IMR-90 (cell line): ENCODE data around the gene FRMD1. TPM values are rescaled to one million over a fixed set of nuclear protein-coding genes. Genes with fewer than 3 reads are reported as not detected.

Experiments
- ATAC-seq: fragments of 200-7000 bp; cut with Tn5 transposase; 2 replicates; pipeline ENCODE4 v1.9.1; 2020; ENCODE audit warnings: low read depth, mild to moderate bottlenecking, moderate library complexity
- BruUV-seq: library from RNA; stranded (reverse); fragments of 400-500 nt; replicated peaks from 2 replicates; lab custom pipeline; 2021; lab: Mats Ljungman, UMichigan
- CTCF ChIA-PET: fragments of 300-600 bp; formaldehyde crosslinking; extraction: SDS; loops from one replicate; lab custom pipeline; 2021; ENCODE audit warnings: antibody characterized with exemption; lab: Yijun Ruan, JAX
- POLR2A ChIA-PET: fragments of 300-600 bp; sonication (Branson Sonifier 250); formaldehyde crosslinking; loops from one replicate; lab custom pipeline; 2022; ENCODE audit warnings: antibody characterized with exemption; ENCODE audit not compliant: unreplicated experiment; lab: Charles Lee
- DNase-seq: peaks from one replicate; pipeline ENCODE4 v3.0.0; 2013
- H2AFZ ChIP-seq: replicated peaks from 2 replicates; pipeline ENCODE3; 2013; ENCODE audit warnings: low read length, mild to moderate bottlenecking; ENCODE audit not compliant: poor library complexity
- H2AK5ac ChIP-seq: 2 replicates; pipeline ENCODE4 v1.6.1; 2013; ENCODE audit warnings: low read depth, low read length, inconsistent platforms
- H2AK9ac ChIP-seq: replicated peaks from 2 replicates; pipeline ENCODE3; 2013; ENCODE audit warnings: mild to moderate bottlenecking, low read depth, low read length, moderate library complexity; ENCODE audit not compliant: poor library complexity
- H2BK120ac ChIP-seq: 2 replicates; pipeline ENCODE4 v1.6.1; 2013; ENCODE audit warnings: low read depth, low read length, inconsistent platforms
- H2BK15ac ChIP-seq: 3 replicates; pipeline ENCODE4 v1.6.1; 2013; ENCODE audit warnings: low read depth, low read length, inconsistent platforms
- H2BK20ac ChIP-seq: 2 replicates; pipeline ENCODE4 v1.6.1; 2013; ENCODE audit warnings: low read depth, mild to moderate bottlenecking, inconsistent platforms, low read length, moderate library complexity
- H2BK5ac ChIP-seq: 2 replicates; pipeline ENCODE4 v1.6.1; 2013; ENCODE audit warnings: mild to moderate bottlenecking, low read depth, low read length, inconsistent platforms; ENCODE audit not compliant: poor library complexity, severe bottlenecking
- H3K14ac ChIP-seq: replicated peaks from 2 replicates; pipeline ENCODE4 v1.6.1; 2013; ENCODE audit warnings: low read depth, low read length, inconsistent platforms
- H3K18ac ChIP-seq: 2 replicates; pipeline ENCODE4 v1.6.1; 2013; ENCODE audit warnings: low read depth, low read length, control low read depth
- H3K23ac ChIP-seq: 2 replicates; pipeline ENCODE4 v1.6.1; 2013; ENCODE audit warnings: low read depth, low read length, inconsistent platforms
- H3K27ac ChIP-seq: 2 replicates; pipeline ENCODE4 v1.5.1; 2013; ENCODE audit warnings: mild to moderate bottlenecking, control low read depth, low read length; ENCODE audit not compliant: insufficient read depth
- H3K27me3 ChIP-seq: 2 replicates; pipeline ENCODE4 v1.6.1; 2013; ENCODE audit warnings: low read length; ENCODE audit not compliant: control insufficient read depth, insufficient read depth
- H3K36me3 ChIP-seq: 2 replicates; pipeline ENCODE4 v1.6.1; 2013; ENCODE audit warnings: low read length, mixed read lengths; ENCODE audit not compliant: control insufficient read depth, insufficient read depth
- H3K4ac ChIP-seq: 2 replicates; pipeline ENCODE4 v1.6.1; 2013; ENCODE audit warnings: low read depth, low read length, inconsistent platforms
- H3K4me1 ChIP-seq: 2 replicates; pipeline ENCODE4 v1.6.1; 2013; ENCODE audit warnings: low read length, mixed read lengths; ENCODE audit not compliant: control insufficient read depth, insufficient read depth
- H3K4me2 ChIP-seq: 2 replicates; pipeline ENCODE4 v1.6.1; 2013; ENCODE audit warnings: low read depth, mild to moderate bottlenecking, control low read depth, low read length, moderate library complexity
- H3K4me3 ChIP-seq: 2 replicates; pipeline ENCODE4 v1.5.1; 2013; ENCODE audit warnings: low read depth, mild to moderate bottlenecking, control low read depth, low read length, moderate library complexity; ENCODE audit not compliant: insufficient read depth
- H3K56ac ChIP-seq: 2 replicates; pipeline ENCODE4 v1.6.1; 2013; ENCODE audit warnings: low read length, inconsistent platforms; ENCODE audit not compliant: insufficient read depth; ENCODE audit errors: extremely low read depth
- H3K79me1 ChIP-seq, 2 experiments: 2 replicates each; pipeline ENCODE4 v1.6.1; 2013; ENCODE audit warnings: low read length in 2 of 2, inconsistent platforms in 1 of 2, low read depth in 1 of 2
- H3K9ac ChIP-seq: 2 replicates; pipeline ENCODE4 v1.6.1; 2013; ENCODE audit warnings: low read depth, low read length, control low read depth
- H3K9me1 ChIP-seq: 2 replicates; pipeline ENCODE4 v1.6.1; 2013; ENCODE audit warnings: low read length, inconsistent platforms; ENCODE audit not compliant: insufficient read depth
- H3K9me3 ChIP-seq: 2 replicates; pipeline ENCODE4 v1.6.1; 2013; ENCODE audit warnings: low read length; ENCODE audit not compliant: control insufficient read depth, insufficient read depth
- H4K20me1 ChIP-seq: 2 replicates; pipeline ENCODE4 v1.6.1; 2013; ENCODE audit warnings: low read length, inconsistent platforms; ENCODE audit not compliant: insufficient read depth
- H4K5ac ChIP-seq: 2 replicates; pipeline ENCODE4 v1.6.1; 2013; ENCODE audit warnings: mild to moderate bottlenecking, low read depth, low read length, control low read depth
- H4K8ac ChIP-seq, 2 experiments: 2 replicates each; pipeline ENCODE4 v1.6.1; 2013; ENCODE audit warnings: low read depth in 2 of 2, low read length in 2 of 2, control low read depth in 1 of 2, inconsistent platforms in 1 of 2
- H4K91ac ChIP-seq: 2 replicates; pipeline ENCODE4 v1.6.1; 2013; ENCODE audit warnings: low read depth, low read length, inconsistent platforms; ENCODE audit not compliant: insufficient read depth
- BHLHE40 ChIP-seq: fragments of 150-350 bp; IDR thresholded peaks from 2 replicates; pipeline ENCODE4 v1.6.1; 2016; ENCODE audit warnings: mild to moderate bottlenecking, low read depth, low read length
- CHD1 ChIP-seq: IDR thresholded peaks from 2 replicates; pipeline ENCODE4 v1.6.1; 2012; ENCODE audit warnings: low read depth, low read length, improper control_type of control experiment
- CTCF ChIP-seq: conservative IDR thresholded peaks from 2 replicates; pipeline ENCODE4 v1.5.1; 2012; ENCODE audit warnings: mild to moderate bottlenecking, low read depth, low read length, improper control_type of control experiment
- ELK1 ChIP-seq: fragments of 150-350 bp; IDR thresholded peaks from 2 replicates; pipeline ENCODE4 v1.6.1; 2016; ENCODE audit warnings: low read depth, mild to moderate bottlenecking, low read length, moderate library complexity, borderline replicate concordance
- MAFK ChIP-seq: IDR thresholded peaks from 2 replicates; pipeline ENCODE4 v1.6.1; 2012; ENCODE audit warnings: low read depth, low read length, improper control_type of control experiment
- MAZ ChIP-seq: IDR thresholded peaks from 2 replicates; pipeline ENCODE4 v1.6.1; 2012; ENCODE audit warnings: low read depth, mild to moderate bottlenecking, low read length, improper control_type of control experiment, moderate library complexity, borderline replicate concordance
- MXI1 ChIP-seq: IDR thresholded peaks from 2 replicates; pipeline ENCODE4 v1.6.1; 2012; ENCODE audit warnings: low read depth, mild to moderate bottlenecking, low read length, moderate library complexity, borderline replicate concordance
- NFE2L2 ChIP-seq: fragments of 150-350 bp; IDR thresholded peaks from 2 replicates; pipeline ENCODE4 v1.6.1; 2016; ENCODE audit warnings: low read depth, mild to moderate bottlenecking, low read length
- POLR2A ChIP-seq: IDR thresholded peaks from 2 replicates; pipeline ENCODE4 v1.6.1; 2012; ENCODE audit warnings: mild to moderate bottlenecking, low read depth, low read length
- RCOR1 ChIP-seq: IDR thresholded peaks from 2 replicates; pipeline ENCODE4 v1.6.1; 2012; ENCODE audit warnings: mild to moderate bottlenecking, low read length, improper control_type of control experiment; ENCODE audit not compliant: insufficient replicate concordance
- RFX5 ChIP-seq: IDR thresholded peaks from 2 replicates; pipeline ENCODE4 v1.8.0; 2012; ENCODE audit warnings: low read depth, mild to moderate bottlenecking, low read length, moderate library complexity
- SMC3 ChIP-seq: fragments of 150-350 bp; IDR thresholded peaks from 2 replicates; pipeline ENCODE4 v1.6.1; 2016; ENCODE audit warnings: low read depth, mild to moderate bottlenecking, antibody characterized with exemption, low read length, moderate library complexity
- WGBS, 2 experiments: methylation state at CpG; one replicate each; pipeline versions ENCODE4 v1.1.5 to v1.1.7; 2013; ENCODE audit warnings: missing lambda C conversion rate in 2 of 2; ENCODE audit not compliant: insufficient read length in 1 of 2; ENCODE audit errors: extremely low coverage in 2 of 2; 5-methylcytosine and 5-hydroxymethylcytosine counted together
- dilution Hi-C: fragments of 300-500 bp; cut with HindIII; formaldehyde crosslinking; loops from one replicate; pipeline ENCODE4 v1.14.3; 2018; ENCODE audit warnings: low sequenced_read_pairs; ENCODE audit not compliant: unreplicated experiment
- in situ Hi-C: fragments of 300-500 bp; cut with MboI; formaldehyde crosslinking; loops from 3 replicates; pipeline ENCODE4 v1.14.3; 2019; ENCODE audit warnings: low sequenced_read_pairs, inconsistent platforms, mixed read lengths
- intact Hi-C: fragments of 100-400 bp; cut with micrococcal nuclease; formaldehyde crosslinking; loops from 2 replicates; pipeline ENCODE4 v1.10.0; 2022
- polyA plus RNA-seq, 3 experiments: library from polyadenylated mRNA; depleted of rRNA; stranded (reverse); fragments of >200 nt; gene quantifications; 2 replicates each; pipeline ENCODE4 v1.2.3, GENCODE V29; 2012; ENCODE audit warnings: low replicate concordance in 1 of 3
- total RNA-seq: library from RNA; depleted of rRNA; stranded (reverse); fragments of >200 nt; gene quantifications from 2 replicates; pipeline ENCODE4 v1.2.3, GENCODE V29; 2012

FRMD1 gene
- total and polyA plus RNA-seq, 2 of the 4 experiments (the other 2 are of a cell fraction): not detected

GRCh38 chr6:168037242-168037641 lies 41.8 kb downstream of the FRMD1 start:
- in situ Hi-C loops: no loop called here
- Histone ChIP-seq H3K27ac (no peak overlapping the region), H4K5ac (0 out of 2 replicates have a peak overlapping the region, but pooled peaks have one; percentile 12), H3K9ac (no peak overlapping the region), H3K4me1 (peaks cover 6% of the 10 kb centered on the region), H3K9me3 (peaks cover 3% of the 10 kb centered on the region; the same call in 1 of the 2 replicates), H3K4me3 (no peak overlapping the region), H3K56ac (no peak overlapping the region), H3K36me3 (no peaks in the 10 kb centered on the region), H2AFZ (peak overlapping the region; percentile 33), H2AK9ac (no peak overlapping the region), H2BK20ac (peak overlapping the region; percentile 17), H2AK5ac (0 out of 2 replicates have a peak overlapping the region, but pooled peaks have one; percentile 15), H3K27me3 (no peaks in the 10 kb centered on the region), H2BK5ac (no peak overlapping the region), H4K8ac (peak overlapping the region in 1 of 2 experiments; percentile 5; a peak in 1 of 4 replicates), H4K20me1 (no peaks in the 10 kb centered on the region), H3K9me1 (peaks cover 5% of the 10 kb centered on the region; the same call in 1 of the 2 replicates), H3K4me2 (no peak overlapping the region), H3K23ac (0 out of 2 replicates have a peak overlapping the region, but pooled peaks have one; percentile 25), H3K14ac (0 out of 2 replicates have a peak overlapping the region, but pooled peaks have one; percentile 35), H2BK120ac (peak overlapping the region; percentile 16; the same call in 1 of the 2 replicates), H4K91ac (no peak overlapping the region), H3K79me1 (no peaks in the 10 kb centered on the region), H3K18ac (peak overlapping the region; percentile 9; the same call in 1 of the 2 replicates), H2BK15ac (peak overlapping the region; percentile 15; the same call in 1 of the 3 replicates), H3K4ac (peak overlapping the region; percentile 39; the same call in 1 of the 2 replicates)
- no TSS peak for BruUV-seq
- dilution Hi-C loops: no loop called here
- WGBS, 2 experiments: 90% methylated on average over 2 of the region's 6 CpGs; no CpG with 5 or more reads in 1 of the 2 experiments
- DNase-seq: no peak
- intact Hi-C loops: loop anchor here (10.0 kb wide), 2 partner anchors 82 to 212 kb away; partner anchors contain the start of gene AFDN
- ChIA-PET CTCF (no interaction called here), POLR2A (no interaction called here)
- no peak for ATAC-seq
- TF ChIP-seq MXI1 (no peak), MAFK (no peak), POLR2A (no peak), MAZ (no peak), CTCF (no peak), RCOR1 (no peak), RFX5 (no peak), BHLHE40 (no peak), SMC3 (no peak), CHD1 (no peak), NFE2L2 (no peak), ELK1 (no peak)
